Measurements from ENCODE around the gene DCN. TPM values are rescaled to one million over a fixed set of nuclear protein-coding genes. Genes with fewer than 3 reads are reported as not detected.

Gene DCN
- total RNA-seq, 1 donor from 2014 or later, result 35.6 TPM

- no peak for DNase-seq
Observed at GRCh38 chr12:91099341-91099740, 83.3 kb downstream of the DCN start.

- DNase-seq, result no peak
Observed at GRCh38 chr12:91098941-91099340, 83.7 kb downstream of the DCN start.

DNA sequence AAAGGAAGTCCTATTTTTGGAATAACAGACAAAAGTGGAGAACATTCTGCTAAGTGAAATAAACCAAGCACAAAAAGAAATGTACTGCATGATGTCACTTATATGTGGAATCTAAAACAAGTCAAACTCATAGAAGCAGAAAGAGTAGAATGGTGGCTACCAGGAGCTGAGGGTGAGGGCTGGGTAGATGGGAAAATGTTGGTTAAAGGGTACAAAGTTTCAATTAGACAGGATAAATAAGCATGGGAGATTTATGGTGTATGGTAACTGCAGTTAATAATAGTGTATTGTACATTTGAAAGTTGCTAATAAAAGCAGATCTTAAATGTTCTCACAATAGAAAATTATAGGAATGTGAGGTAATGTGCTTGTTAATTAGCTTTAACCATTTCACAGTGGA is 84.2 kb downstream of the DCN start:
- DNase-seq, result no peak

- no peak for DNase-seq
Observed at GRCh38 chr12:91094957-91095356, 87.7 kb downstream of the DCN start.

DNA sequence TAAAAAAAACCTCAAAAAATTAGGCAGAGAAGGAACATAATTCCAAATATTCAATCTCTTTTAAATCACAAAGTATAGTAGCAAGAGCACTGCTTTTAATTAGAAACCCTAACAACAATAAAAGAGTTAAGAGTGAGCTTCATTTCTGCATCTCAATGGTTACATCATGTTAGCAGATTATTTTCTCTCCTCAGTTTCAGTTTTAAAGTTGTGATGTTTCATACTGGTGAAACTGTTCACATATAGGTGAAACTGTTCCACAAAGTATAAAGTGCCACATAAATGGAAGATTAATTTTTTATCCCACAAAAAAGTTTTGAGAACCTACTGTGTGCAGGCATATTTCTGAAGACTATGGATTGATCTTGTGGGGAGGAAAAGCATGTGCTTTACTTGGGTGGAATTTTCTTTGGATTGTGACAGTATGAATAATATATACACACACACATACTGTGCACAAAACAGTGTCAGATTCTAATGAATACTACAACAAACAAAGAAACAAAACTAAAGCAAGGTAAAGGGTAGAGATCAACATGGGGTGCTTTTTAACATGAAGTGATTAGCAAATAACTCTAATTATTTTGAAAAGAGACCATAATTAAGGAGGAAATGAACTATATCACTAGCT is 88.5 kb downstream of the DCN start:
- DNase-seq, result no peak

DNA sequence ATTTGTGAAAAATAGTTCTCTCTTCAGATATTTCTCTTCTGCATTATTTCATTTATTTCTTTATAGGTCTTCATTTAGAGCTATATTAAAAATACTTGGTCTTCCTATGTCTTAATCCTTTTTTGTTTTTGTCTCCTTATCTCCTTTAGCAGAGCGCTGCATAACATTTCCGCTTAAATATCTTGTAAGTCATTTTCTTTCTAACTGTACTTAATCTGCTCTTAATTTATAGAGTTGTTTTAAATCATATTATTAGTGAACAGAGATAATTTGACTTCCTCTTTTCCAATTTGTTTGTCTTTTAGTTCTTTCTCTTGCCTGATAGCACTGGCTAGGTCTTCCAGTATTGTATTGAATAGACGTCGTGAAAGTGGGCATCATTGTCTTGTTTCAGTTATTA is 89.3 kb downstream of the DCN start:
- DNase-seq, result no peak

DNA sequence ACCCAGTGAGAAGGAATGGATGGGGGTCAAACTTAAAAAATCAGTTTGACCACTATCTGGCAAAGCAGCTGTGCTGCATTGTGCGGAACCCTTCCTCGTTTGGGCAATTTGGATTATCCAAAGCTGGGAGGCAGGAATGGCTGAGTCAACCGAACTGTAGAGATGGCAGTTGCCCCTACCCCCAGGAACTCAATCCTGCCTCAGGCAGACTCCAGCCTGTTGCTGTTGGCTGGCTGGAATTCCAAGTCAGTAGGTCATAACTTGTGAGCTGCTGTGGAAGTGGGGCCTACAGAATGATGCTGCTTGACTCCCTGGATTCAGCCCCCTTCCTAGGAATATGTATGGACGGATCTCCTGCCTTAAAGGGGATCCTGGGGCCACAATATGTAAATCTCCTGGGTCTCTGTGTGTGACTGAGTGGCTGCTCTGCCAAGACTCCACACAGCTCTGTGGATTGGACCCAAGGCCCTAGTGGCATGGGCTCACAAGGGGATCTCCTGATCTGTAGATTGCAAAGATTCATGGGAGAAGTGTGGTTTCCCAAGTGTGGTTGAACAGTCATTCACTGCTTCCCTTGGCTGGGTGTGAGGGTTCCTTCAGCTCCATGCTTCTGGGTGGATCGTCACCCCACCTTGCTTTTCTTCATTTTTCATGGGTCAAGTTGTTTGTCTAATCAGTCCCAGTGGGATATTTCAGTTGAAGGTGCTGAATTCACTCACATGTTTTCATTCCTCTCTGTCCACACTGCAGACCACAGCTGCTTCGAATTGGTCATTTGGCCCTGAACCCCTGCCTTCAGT is 90.5 kb downstream of the DCN start:
- no peak for DNase-seq

Other genes starting within 250 kb of the DCN start
- not detected in 2 replicates for gene CCER1, start 227.6 kb downstream of the DCN start, total RNA-seq
- not detected in 2 replicates for gene EPYC, start 177.8 kb downstream of the DCN start, total RNA-seq
- gene KERA, start 124.8 kb downstream of the DCN start, total RNA-seq, result not detected in 2 replicates
- under 0.01 and 0.65 TPM in 2 replicates for gene LUM, start 71.3 kb downstream of the DCN start, total RNA-seq